H1 (cell line): ENCODE data around the gene TRIM65. TPM values are rescaled to one million over a fixed set of nuclear protein-coding genes. Genes with fewer than 3 reads are reported as not detected.

Experiments used
- BCL11A ChIP-seq, 2 experiments: IDR thresholded peaks; one replicate each; pipeline ENCODE4 v1.6.1; 2011; ENCODE audit warnings: low read depth in 2 of 2, low read length in 2 of 2, mild to moderate bottlenecking in 2 of 2
- HDAC2 ChIP-seq, 2 experiments: fragments of 300-600 bp in 1 of 2; sonication (generic) in 1 of 2; IDR thresholded peaks; 2 replicates each; pipeline ENCODE4 v1.6.1; 2011 to 2012; ENCODE audit warnings: low read depth in 2 of 2, low read length in 2 of 2, mild to moderate bottlenecking in 2 of 2, moderate library complexity in 2 of 2, borderline replicate concordance in 1 of 2, inconsistent platforms in 1 of 2
- polyA plus RNA-seq, 7 experiments: library from polyadenylated mRNA; depleted of rRNA in 3 of 7; stranded (reverse) in 5 of 7; unstranded in 2 of 7; fragments of >200 nt in 5 of 7; fragments of 200-250 nt in 2 of 7; gene quantifications; 1 replicate in 5 of 7; 2 replicates in 1 of 7; 4 replicates in 1 of 7; pipeline versions ENCODE4 v1.2.1 to v1.2.3, GENCODE V29; 2011 to 2013; ENCODE audit warnings: missing spikeins in 2 of 7, mixed read lengths in 2 of 7
- total RNA-seq: library from RNA; stranded (reverse); fragmentation: NEBNext Ultra II Directional; extraction: Animal tissue kit (Norgen Biotek cat#: 25700); gene quantifications from 2 replicates; pipeline ENCODE4 v1.2.1, GENCODE V29; 2021

TRIM65 gene
- total and polyA plus RNA-seq, 2 of the 8 experiments (the other 6 are each of a cell fraction or from before 2014, with no cell fraction given), result 21.2 to 48.6 TPM

DNA sequence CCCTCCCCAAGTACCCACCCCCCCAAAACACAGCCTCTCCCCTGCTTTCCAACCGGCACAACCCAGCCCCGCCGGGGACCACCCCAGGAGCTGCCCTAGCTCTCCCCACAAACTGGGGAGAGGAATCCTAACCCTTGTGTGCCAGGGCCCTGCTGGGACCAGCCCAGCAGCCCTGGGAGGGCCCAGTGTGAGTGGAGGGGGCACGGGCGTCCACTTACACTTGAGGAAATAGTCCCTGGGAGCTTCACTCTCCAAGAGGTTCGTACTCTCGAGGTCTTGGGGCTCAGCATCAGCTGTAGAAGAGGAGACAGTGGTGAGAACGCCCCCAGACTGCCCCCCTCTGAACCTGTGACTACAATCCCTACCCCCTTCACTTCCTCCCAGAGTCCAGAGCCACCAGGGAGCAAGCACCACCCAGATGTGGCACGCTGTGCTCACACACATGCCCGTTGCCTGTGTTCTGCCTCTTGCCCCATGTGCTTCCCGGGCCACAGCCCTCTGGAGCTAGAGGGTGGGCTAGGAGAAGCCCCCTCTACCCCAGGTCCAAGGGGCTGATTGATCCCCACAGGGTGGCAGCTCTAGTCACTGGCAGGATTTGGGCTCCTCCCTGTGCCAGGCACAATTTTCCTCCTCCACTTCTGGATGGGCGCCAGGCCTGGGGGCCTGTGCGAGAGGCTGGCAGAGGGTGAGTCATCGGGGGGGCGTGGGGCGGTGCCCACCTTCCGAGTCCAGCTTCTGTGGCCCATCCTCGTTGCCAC lies 21.4 kb downstream of the TRIM65 start (continued):
- TF ChIP-seq HDAC2 (IDR thresholded peaks at IDR 0.05; ENCODE audit: borderline replicate concordance in 1 of 2, low read depth in 2 of 2, low read length in 2 of 2), result no peak
- TF ChIP-seq BCL11A (IDR thresholded peaks at IDR 0.05; ENCODE audit: low read depth in 2 of 2, low read length in 2 of 2), result no peak
